Fibroblast of the aortic adventitia (primary cell): ENCODE measurements around the gene ZNF629. TPM values are rescaled to one million over a fixed set of nuclear protein-coding genes. Genes with fewer than 3 reads are reported as not detected.

ENCODE experiments used
- DNase-seq: peaks from one replicate; pipeline ENCODE4 v3.0.0-alpha.2; 2010; ENCODE audit warnings: low read depth
- H3K4me3 ChIP-seq: 2 replicates; pipeline ENCODE4 v1.5.1; 2011; ENCODE audit warnings: low read depth, mild to moderate bottlenecking, control low read depth, low read length, moderate library complexity
- CTCF ChIP-seq: IDR thresholded peaks from 2 replicates; pipeline ENCODE4 v1.5.1; 2011; ENCODE audit warnings: mild to moderate bottlenecking, low read length, control low read depth, inconsistent platforms; ENCODE audit not compliant: insufficient read depth
- total RNA-seq: library from RNA; depleted of rRNA; stranded (reverse); fragments of >200 nt; gene quantifications from 2 replicates; pipeline ENCODE4 v1.2.3, GENCODE V29; 2012; ENCODE audit warnings: low replicate concordance

Gene ZNF629
- total RNA-seq, 1 donor: 15.0 TPM

GRCh38 chr16:30747331-30747730, 39.7 kb downstream of the ZNF629 start:
- TF ChIP-seq CTCF: no peak
- DNase-seq: peak; percentile 70
- H3K4me3 ChIP-seq: peak overlapping the region; percentile 67

GRCh38 chr16:30746638-30747175, 40.3 kb downstream of the ZNF629 start:
- H3K4me3 ChIP-seq: no peak overlapping the region
- TF ChIP-seq CTCF: no peak
- DNase-seq: no peak

DNA sequence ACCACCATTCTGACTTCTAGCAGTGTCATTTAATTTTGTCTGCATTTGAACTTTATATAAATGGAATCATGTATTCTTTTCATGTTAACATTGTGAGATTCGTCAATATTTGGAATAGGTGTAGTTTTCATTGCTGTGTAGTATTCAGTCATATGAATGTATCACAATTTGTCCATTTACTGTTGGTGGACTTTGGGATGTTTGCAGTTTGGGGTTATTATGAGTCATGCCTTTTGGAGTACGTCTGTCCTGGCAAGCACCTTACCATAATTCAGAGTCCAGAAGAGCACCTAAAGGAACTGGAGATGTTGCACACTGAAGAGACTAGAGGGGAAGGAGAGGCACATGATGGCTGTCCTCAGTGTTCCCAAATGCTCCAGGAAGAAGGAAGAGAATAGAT, 41.9 kb downstream of the ZNF629 start:
- DNase-seq: no peak
- no peak overlapping the region for H3K4me3 ChIP-seq
- TF ChIP-seq CTCF: no peak

- TF ChIP-seq CTCF: no peak
- no peak overlapping the region for H3K4me3 ChIP-seq
- DNase-seq: no peak
Measured at GRCh38 chr16:30744183-30744582, 42.8 kb downstream of the ZNF629 start.

GRCh38 chr16:30743716-30744115, 43.3 kb downstream of the ZNF629 start:
- TF ChIP-seq CTCF: no peak
- no peak for DNase-seq
- H3K4me3 ChIP-seq: no peak overlapping the region

GRCh38 chr16:30741461-30741914, 45.5 kb downstream of the ZNF629 start:
- no peak for TF ChIP-seq CTCF
- peak; percentile 83 for DNase-seq
- no peak overlapping the region for H3K4me3 ChIP-seq
